ENCODE data around the gene TDO2. TPM values are rescaled to one million over a fixed set of nuclear protein-coding genes. Genes with fewer than 3 reads are reported as not detected.

TDO2 gene
- total and polyA plus RNA-seq, 2 of the 4 experiments (the other 2 are of a cell fraction) = 0.09 to 0.18 TPM

DNA sequence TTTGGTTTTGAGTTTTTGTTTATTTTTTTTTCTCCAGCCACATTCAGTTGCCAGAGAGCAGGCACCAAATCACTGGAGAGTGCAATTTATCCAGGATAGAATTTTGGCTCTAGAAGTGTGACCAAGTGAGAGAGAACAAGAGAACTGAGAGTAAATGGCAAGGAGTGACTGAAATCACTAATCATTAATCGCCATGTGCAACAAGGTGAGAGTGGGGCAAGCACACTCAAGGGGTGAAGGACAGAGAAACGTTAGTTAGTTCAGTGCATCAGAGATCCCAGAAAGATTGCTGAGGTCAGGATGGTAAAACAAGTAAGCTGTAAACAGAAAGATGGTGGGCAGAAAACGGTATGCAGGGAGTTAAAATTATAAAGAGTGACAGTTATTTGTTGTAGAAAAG lies 19.6 kb upstream of the TDO2 start:
- Histone ChIP-seq H4K5ac (ENCODE audit: low read depth, low read length) (no peak overlapping the region), H2BK5ac (ENCODE audit: low read depth, low read length, poor library complexity, severe bottlenecking) (no peak overlapping the region), H4K8ac (ENCODE audit: low read depth in 2 of 2, low read length in 2 of 2) (no peak overlapping the region), H3K27ac (ENCODE audit: insufficient read depth, low read length) (no peak overlapping the region), H2AK9ac (replicated peaks; ENCODE audit: low read depth, low read length, poor library complexity) (no peak overlapping the region), H3K14ac (replicated peaks; ENCODE audit: low read depth, low read length) (no peak overlapping the region), H3K4ac (ENCODE audit: low read depth, low read length) (no peak overlapping the region), H3K9me1 (ENCODE audit: insufficient read depth, low read length) (no peaks in the 10 kb centered on the region), H3K4me1 (ENCODE audit: control insufficient read depth, insufficient read depth, low read length) (no peaks in the 10 kb centered on the region), H3K9ac (ENCODE audit: low read depth, low read length) (no peak overlapping the region), H3K18ac (ENCODE audit: low read depth, low read length) (no peak overlapping the region), H3K79me1 (ENCODE audit: low read depth in 1 of 2, low read length in 2 of 2) (no peaks in the 10 kb centered on the region), H2AFZ (replicated peaks; ENCODE audit: low read length, poor library complexity) (no peak overlapping the region), H2AK5ac (ENCODE audit: low read depth, low read length) (no peak overlapping the region), H4K91ac (ENCODE audit: insufficient read depth, low read depth, low read length) (no peak overlapping the region), H3K27me3 (ENCODE audit: control insufficient read depth, insufficient read depth, low read length) (no peaks in the 10 kb centered on the region), H3K9me3 (ENCODE audit: control insufficient read depth, insufficient read depth, low read length) (0 out of 2 replicates have a peak, but pooled peaks cover 1% of the 10 kb centered on the region), H3K4me3 (ENCODE audit: insufficient read depth, low read depth, low read length) (no peak overlapping the region), H3K36me3 (ENCODE audit: control insufficient read depth, insufficient read depth, low read length) (no peaks in the 10 kb centered on the region), H3K56ac (ENCODE audit: extremely low read depth, insufficient read depth, low read length) (no peak overlapping the region), H3K23ac (ENCODE audit: low read depth, low read length) (no peak overlapping the region), H2BK15ac (ENCODE audit: low read depth, low read length) (no peak overlapping the region), H4K20me1 (ENCODE audit: insufficient read depth, low read length) (no peaks in the 10 kb centered on the region), H3K4me2 (ENCODE audit: low read depth, low read length) (no peak overlapping the region), H2BK120ac (ENCODE audit: low read depth, low read length) (no peak overlapping the region), H2BK20ac (ENCODE audit: low read depth, low read length) (no peak overlapping the region)
- in situ Hi-C loops (cut with MboI; ENCODE audit: low sequenced_read_pairs) = no loop called here
- DNase-seq (no peak), ATAC-seq (ENCODE audit: low read depth) (no peak)
- ChIA-PET POLR2A (ENCODE audit: unreplicated experiment) (no interaction called here), CTCF (no interaction called here)
- 80% methylated on average over 3 of the region's 3 CpGs; no CpG with 5 or more reads in 1 of the 2 experiments for WGBS, 2 experiments (ENCODE audit: extremely low coverage in 2 of 2, insufficient read length in 1 of 2)
- intact Hi-C loops (cut with micrococcal nuclease) = no loop called here
- dilution Hi-C loops (cut with HindIII; ENCODE audit: low sequenced_read_pairs, unreplicated experiment) = no loop called here
- BruUV-seq (replicated peaks) = no TSS peak
- TF ChIP-seq, protein P1, sequence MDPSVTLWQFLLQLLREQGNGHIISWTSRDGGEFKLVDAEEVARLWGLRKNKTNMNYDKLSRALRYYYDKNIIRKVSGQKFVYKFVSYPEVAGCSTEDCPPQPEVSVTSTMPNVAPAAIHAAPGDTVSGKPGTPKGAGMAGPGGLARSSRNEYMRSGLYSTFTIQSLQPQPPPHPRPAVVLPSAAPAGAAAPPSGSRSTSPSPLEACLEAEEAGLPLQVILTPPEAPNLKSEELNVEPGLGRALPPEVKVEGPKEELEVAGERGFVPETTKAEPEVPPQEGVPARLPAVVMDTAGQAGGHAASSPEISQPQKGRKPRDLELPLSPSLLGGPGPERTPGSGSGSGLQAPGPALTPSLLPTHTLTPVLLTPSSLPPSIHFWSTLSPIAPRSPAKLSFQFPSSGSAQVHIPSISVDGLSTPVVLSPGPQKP (IDR thresholded peaks at IDR 0.05; ENCODE audit: borderline replicate concordance, low read depth, low read length) = no peak
- no peak for TF ChIP-seq USF2 (IDR thresholded peaks at IDR 0.05; ENCODE audit: low read depth, low read length)
- TF ChIP-seq RFX5 (IDR thresholded peaks at IDR 0.05; ENCODE audit: low read depth, low read length) = no peak
- no peak for TF ChIP-seq CEBPB (IDR thresholded peaks at IDR 0.05; ENCODE audit: low read depth, low read length)
- TF ChIP-seq MAZ (IDR thresholded peaks at IDR 0.05; ENCODE audit: borderline replicate concordance, low read depth, low read length) = no peak
- no peak for TF ChIP-seq NFE2L2 (IDR thresholded peaks at IDR 0.05; ENCODE audit: low read depth, low read length)
- no peak for TF ChIP-seq FOS (IDR thresholded peaks at IDR 0.05; ENCODE audit: low read depth, low read length)
- TF ChIP-seq CTCF (conservative IDR thresholded peaks at IDR 0.05; ENCODE audit: low read depth, low read length) = no peak
- no peak for TF ChIP-seq RAD21 (IDR thresholded peaks at IDR 0.05; ENCODE audit: low read length)
- TF ChIP-seq MAFK (IDR thresholded peaks at IDR 0.05; ENCODE audit: low read depth, low read length) = no peak
- TF ChIP-seq MXI1 (IDR thresholded peaks at IDR 0.05; ENCODE audit: borderline replicate concordance, low read depth, low read length) = no peak
- no peak for TF ChIP-seq SMC3 (IDR thresholded peaks at IDR 0.05; ENCODE audit: low read depth, low read length)

Data from IMR-90 (cell line).